Activated naive CD4-positive, alpha-beta T cell treated with anti-CD3 and anti-CD28 coated beads, Interleukin-2, amount 10 ng/mL, durations not matched to agents 5 hours and 36 hours (primary cell): Measurements from ENCODE around the gene MPP3. TPM values are rescaled to one million over a fixed set of nuclear protein-coding genes. Genes with fewer than 3 reads are reported as not detected.

Experiments used
- total RNA-seq, 2 experiments: library from RNA; stranded (reverse); gene quantifications; one replicate each; pipeline ENCODE4 v1.2.3, GENCODE V29; 2021

The MPP3 gene
- not detected for total RNA-seq

DNA sequence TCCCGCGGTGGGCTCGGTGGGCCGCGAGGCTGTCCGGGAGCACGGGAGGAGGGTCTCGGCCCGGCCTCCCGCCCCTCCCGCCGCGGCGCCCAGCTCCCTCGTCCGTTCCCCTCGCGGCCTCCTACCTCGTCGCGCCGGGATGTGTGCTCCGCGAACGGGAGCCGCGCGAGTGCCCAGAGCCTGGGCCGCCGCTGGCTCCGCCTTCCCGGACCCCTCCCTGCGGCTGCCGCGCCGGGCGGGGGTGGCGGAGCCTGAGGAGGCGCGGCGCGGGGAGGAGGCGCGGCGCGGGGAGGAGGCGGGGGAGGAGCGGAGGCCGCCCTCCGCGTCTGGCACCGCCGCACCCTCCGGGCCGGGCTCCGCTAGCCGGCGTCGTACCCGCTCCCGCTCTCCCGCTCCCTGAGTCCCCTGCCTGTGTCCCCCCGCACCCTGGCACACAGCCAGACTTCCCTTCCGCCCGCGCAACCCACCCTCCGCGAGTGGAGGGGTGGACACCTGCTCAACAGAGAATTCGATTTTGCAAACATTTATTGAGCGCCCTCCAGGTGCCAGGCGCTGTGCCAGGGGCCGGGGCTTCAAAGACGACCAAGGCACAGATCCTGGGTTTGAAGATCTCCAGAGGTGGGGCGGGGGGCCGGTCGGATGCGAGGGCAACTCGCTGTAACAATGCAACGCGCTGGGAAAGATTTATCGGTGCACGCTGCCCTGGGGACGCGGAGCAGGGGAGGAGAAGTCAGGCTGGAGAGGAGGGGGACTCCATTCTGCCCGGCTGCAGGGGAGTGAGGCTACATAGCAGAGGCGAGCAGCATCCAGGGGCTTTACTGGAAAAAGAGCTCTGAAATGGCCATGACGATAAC is at the start of gene MPP3:
TSS of gene MPP3 (minus strand) at position 171 of the 854 bp plus-strand sequence. CDS start 1,240 bp downstream, outside the sequence.

DNA sequence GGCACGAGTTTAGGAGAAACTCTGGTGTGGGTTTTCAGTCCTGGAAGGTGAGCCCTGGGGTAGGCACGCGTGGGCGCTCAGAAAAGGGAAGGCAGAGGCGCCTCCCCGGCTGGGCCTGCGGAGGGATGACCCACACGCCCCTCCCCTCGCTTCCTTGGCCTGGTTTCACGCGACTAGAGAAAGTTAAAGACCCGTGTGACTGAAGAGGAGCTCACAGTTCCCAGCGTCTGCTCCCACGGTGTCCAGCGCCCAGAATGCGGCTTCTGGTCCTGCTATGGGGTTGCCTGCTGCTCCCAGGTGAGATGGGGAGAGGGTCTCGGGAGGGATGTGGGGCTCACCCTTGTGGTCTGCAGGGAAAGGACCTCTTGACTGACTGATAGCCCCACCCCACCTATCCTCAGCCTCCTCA is 14.0 kb upstream of the MPP3 start, which contains the start of gene CD300LG:
TSS of gene CD300LG (plus strand) at position 214 of the 409 bp plus-strand sequence. CDS start at position 255, 41 bp downstream.

GRCh38 chr17:43780135-43780534 is 52.8 kb downstream of the MPP3 start, which contains the start of gene CFAP97D1:
CFAP97D1 (plus strand) TSS chr17:43780435; CDS start chr17:43780463, 28 bp downstream.

GRCh38 chr17:43778337-43779144 is 54.4 kb downstream of the MPP3 start, which contains the start of gene DUSP3:
DUSP3 (minus strand) TSS chr17:43778977; CDS start chr17:43778924, 53 bp downstream.

GRCh38 chr17:43758497-43759174 is 74.3 kb downstream of the MPP3 start, which contains the start of gene SOST:
SOST (minus strand) TSS chr17:43758791; CDS start chr17:43758741, 50 bp downstream.

Other genes with a start within 250 kb of the MPP3 start
- 10 to 100 TPM; 16.2 TPM for gene MEOX1, start 171.2 kb downstream of the MPP3 start, total RNA-seq
- not detected for gene SOST, start 74.4 kb downstream of the MPP3 start, total RNA-seq
- gene DUSP3, start 54.2 kb downstream of the MPP3 start, total RNA-seq: 1 to 10 TPM; 9.7 TPM
- not detected for gene CFAP97D1, start 52.7 kb downstream of the MPP3 start, total RNA-seq
- not detected for gene CD300LG, start 14.0 kb upstream of the MPP3 start, total RNA-seq
- gene MPP2, start 74.4 kb upstream of the MPP3 start, total RNA-seq: 1 to 10 TPM; 1.1 to 1.4 TPM
- not detected for gene PPY, start 109.3 kb upstream of the MPP3 start, total RNA-seq
- not detected for gene PYY, start 120.8 kb upstream of the MPP3 start, total RNA-seq
- gene NAGS, start 171.5 kb upstream of the MPP3 start, total RNA-seq: 1 to 10 TPM; 1.4 to 1.5 TPM
- gene TMEM101, start 181.8 kb upstream of the MPP3 start, total RNA-seq: 10 to 100 TPM; 29.2 to 30.9 TPM
- gene LSM12, start 233.5 kb upstream of the MPP3 start, total RNA-seq: 10 to 100 TPM; 51.4 to 53.2 TPM
- 10 to 100 TPM; 17.9 to 18.1 TPM for gene G6PC3, start 237.6 kb upstream of the MPP3 start, total RNA-seq